RWPE2 (cell line): ENCODE measurements around the gene DSG3.

Experiments used
- ATAC-seq: fragments of 200-7000 bp; cut with Tn5 transposase; 3 replicates; pipeline ENCODE4 v1.9.1; 2021; ENCODE audit warnings: low read depth
- DNase-seq: peaks from one replicate; pipeline ENCODE4 v3.0.0-alpha.2; 2020; ENCODE audit warnings: low spot score
- H3K27ac ChIP-seq: fragments of 450-650 bp; 2 replicates; pipeline ENCODE4 v1.5.1; 2017; ENCODE audit warnings: mild to moderate bottlenecking; ENCODE audit not compliant: poor library complexity, severe bottlenecking
- H3K27me3 ChIP-seq: fragments of 250-450 bp; sonication (Bioruptor Pico); 2 replicates; pipeline ENCODE4 v1.5.1; 2021; ENCODE audit warnings: mild to moderate bottlenecking, moderate library complexity; ENCODE audit not compliant: insufficient read depth, poor library complexity, severe bottlenecking
- H3K36me3 ChIP-seq: fragments of 250-450 bp; sonication (Bioruptor Pico); 2 replicates; pipeline ENCODE4 v1.5.1; 2020; ENCODE audit warnings: low read depth, mild to moderate bottlenecking, moderate library complexity
- H3K4me1 ChIP-seq: fragments of 250-450 bp; sonication (Bioruptor Pico); 2 replicates; pipeline ENCODE4 v1.5.1; 2021; ENCODE audit warnings: mild to moderate bottlenecking, moderate library complexity; ENCODE audit not compliant: insufficient read depth, poor library complexity, severe bottlenecking
- H3K4me3 ChIP-seq: fragments of 250-450 bp; sonication (Bioruptor Pico); 2 replicates; pipeline ENCODE4 v1.5.1; 2021; ENCODE audit warnings: mild to moderate bottlenecking, moderate library complexity; ENCODE audit not compliant: severe bottlenecking
- H3K9me3 ChIP-seq: fragments of 250-450 bp; sonication (Bioruptor Pico); 2 replicates; pipeline ENCODE4 v1.5.1; 2021; ENCODE audit warnings: mild to moderate bottlenecking, moderate library complexity; ENCODE audit not compliant: severe bottlenecking
- TF ChIP-seq, protein P1 (sequence below): fragments of 450-650 bp; IDR thresholded peaks from one replicate; pipeline ENCODE4 v1.5.1; 2017; ENCODE audit warnings: mild to moderate bottlenecking, moderate library complexity; ENCODE audit not compliant: poor library complexity, severe bottlenecking

DSG3 gene

DNA sequence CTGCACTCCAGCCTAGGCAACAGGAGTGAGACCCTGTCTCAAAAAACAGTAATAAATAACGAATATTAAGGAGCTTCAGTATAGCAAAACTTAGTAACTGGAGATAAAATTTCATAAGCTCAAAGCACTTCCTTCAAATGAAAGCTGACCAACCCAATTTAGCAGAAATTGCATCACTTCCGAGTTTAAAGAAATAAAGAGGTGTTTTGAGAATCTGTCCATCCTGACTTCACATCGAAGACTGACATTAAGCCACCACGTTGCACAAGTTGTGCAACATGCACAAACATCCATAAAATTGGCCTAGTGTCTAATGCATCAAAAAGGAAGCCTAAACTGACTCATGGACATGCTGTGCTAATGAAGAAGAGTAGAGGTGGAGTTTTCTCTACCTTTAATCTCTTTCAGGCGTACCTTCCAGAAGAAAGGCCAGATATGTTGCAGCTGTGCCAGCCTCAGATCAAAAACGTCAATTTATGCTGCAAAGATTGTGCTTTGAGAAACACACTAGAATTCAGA is 7.7 kb upstream of the DSG3 start:
- Histone ChIP-seq H3K4me3 (no peak overlapping the region), H3K27me3 (no peaks in the 10 kb centered on the region), H3K27ac (no peak overlapping the region), H3K4me1 (no peaks in the 10 kb centered on the region), H3K9me3 (no peaks in the 10 kb centered on the region), H3K36me3 (no peaks in the 10 kb centered on the region)
- DNase-seq: no peak
- no peak for ATAC-seq
- TF ChIP-seq, protein P1, sequence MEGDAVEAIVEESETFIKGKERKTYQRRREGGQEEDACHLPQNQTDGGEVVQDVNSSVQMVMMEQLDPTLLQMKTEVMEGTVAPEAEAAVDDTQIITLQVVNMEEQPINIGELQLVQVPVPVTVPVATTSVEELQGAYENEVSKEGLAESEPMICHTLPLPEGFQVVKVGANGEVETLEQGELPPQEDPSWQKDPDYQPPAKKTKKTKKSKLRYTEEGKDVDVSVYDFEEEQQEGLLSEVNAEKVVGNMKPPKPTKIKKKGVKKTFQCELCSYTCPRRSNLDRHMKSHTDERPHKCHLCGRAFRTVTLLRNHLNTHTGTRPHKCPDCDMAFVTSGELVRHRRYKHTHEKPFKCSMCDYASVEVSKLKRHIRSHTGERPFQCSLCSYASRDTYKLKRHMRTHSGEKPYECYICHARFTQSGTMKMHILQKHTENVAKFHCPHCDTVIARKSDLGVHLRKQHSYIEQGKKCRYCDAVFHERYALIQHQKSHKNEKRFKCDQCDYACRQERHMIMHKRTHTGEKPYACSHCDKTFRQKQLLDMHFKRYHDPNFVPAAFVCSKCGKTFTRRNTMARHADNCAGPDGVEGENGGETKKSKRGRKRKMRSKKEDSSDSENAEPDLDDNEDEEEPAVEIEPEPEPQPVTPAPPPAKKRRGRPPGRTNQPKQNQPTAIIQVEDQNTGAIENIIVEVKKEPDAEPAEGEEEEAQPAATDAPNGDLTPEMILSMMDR: no peak

DNA sequence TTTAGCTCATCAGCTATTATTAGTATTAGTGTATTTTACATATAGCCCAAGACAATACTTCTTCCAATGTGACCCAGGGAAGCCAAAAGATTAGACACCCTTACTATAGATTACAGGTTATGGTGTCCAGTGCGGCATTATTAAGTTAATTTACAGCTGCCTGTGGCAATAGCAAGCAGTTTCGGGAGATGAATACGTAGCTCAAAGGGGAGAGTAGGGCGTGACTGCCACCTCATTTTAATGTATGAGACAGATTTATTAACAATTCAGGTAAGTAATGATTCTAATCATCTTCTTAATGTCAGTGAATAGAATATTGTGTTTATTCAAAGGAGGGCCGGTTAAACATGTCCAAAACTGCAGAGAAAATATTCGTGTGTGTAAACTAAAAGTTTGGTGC is 6.8 kb upstream of the DSG3 start:
- Histone ChIP-seq H3K9me3 (no peaks in the 10 kb centered on the region), H3K4me1 (no peaks in the 10 kb centered on the region), H3K4me3 (no peak overlapping the region), H3K27me3 (no peaks in the 10 kb centered on the region), H3K36me3 (no peaks in the 10 kb centered on the region), H3K27ac (no peak overlapping the region)
- no peak for ATAC-seq
- DNase-seq: no peak
- TF ChIP-seq, protein P1: no peak

DNA sequence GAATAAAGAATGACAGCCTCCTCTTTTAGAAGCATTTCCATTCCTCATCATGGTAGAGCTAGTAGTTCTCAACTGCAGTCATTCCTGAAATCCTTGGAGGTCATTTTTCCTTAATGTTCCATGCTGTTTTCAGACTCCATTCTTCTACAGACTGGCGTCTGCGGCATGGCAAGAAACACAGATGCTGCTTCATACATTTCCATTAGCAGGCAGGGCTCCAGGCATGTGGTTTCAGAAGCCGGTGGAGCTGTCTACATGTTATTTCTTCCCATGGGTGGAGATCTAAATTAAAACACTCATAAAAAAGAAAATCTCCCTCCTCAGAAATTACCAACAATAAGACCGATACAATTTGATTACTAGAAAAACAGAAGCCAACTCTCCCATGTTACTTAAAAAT is 6.0 kb upstream of the DSG3 start:
- ATAC-seq (no peak), DNase-seq (no peak)
- H3K36me3 ChIP-seq: no peaks in the 10 kb centered on the region
- H3K27me3 ChIP-seq: no peaks in the 10 kb centered on the region
- no peaks in the 10 kb centered on the region for H3K9me3 ChIP-seq
- no peak overlapping the region for H3K27ac ChIP-seq
- no peaks in the 10 kb centered on the region for H3K4me1 ChIP-seq
- TF ChIP-seq, protein P1: no peak
- H3K4me3 ChIP-seq: no peak overlapping the region

DNA sequence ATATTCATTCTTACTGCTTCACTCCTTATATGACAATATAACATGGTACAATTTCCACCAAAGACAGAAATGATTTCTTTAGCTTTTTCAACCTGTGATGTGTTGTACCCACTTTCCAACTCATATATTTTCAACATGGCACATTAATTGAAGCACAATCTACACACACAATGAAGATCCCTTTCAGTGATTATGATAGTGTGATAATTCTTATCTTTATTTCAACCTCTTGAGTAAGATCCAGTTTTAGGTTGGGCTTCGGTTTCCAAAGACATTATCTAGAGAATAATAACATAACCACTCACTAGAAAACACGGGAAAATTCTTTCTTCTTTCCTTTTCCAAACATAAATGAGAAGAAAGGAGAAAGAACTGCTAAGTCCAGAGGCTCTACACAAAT is 3.4 kb upstream of the DSG3 start:
- ATAC-seq: no peak
- H3K4me1 ChIP-seq: peaks cover 9% of the 10 kb centered on the region
- H3K9me3 ChIP-seq: no peaks in the 10 kb centered on the region
- DNase-seq: no peak
- no peak overlapping the region for H3K27ac ChIP-seq
- no peaks in the 10 kb centered on the region for H3K36me3 ChIP-seq
- no peak overlapping the region for H3K4me3 ChIP-seq
- H3K27me3 ChIP-seq: no peaks in the 10 kb centered on the region
- TF ChIP-seq, protein P1: no peak

DNA sequence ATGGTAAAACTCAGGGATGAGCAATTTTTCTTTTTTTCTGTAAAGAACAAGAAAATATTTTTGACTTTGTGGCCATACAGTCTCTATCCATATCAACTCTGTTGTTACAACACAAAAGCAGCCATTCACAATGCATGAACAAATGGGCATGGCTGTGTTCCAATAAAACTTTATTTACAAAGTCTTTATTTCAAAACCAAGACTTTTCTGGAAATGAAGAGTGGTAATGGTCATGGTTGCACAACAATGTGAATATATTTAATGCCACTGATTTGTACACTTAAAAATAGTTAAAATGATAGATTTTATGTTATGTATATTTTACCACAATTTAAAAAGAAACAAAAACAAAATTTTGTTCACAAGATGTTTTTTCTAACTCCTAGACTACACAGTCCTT is 1.6 kb upstream of the DSG3 start:
- Histone ChIP-seq H3K4me1 (peaks cover 27% of the 10 kb centered on the region), H3K27me3 (no peaks in the 10 kb centered on the region), H3K4me3 (no peak overlapping the region), H3K36me3 (peaks cover 6% of the 10 kb centered on the region; the same call in 1 of the 2 replicates), H3K9me3 (no peaks in the 10 kb centered on the region), H3K27ac (no peak overlapping the region)
- DNase-seq (no peak), ATAC-seq (no peak)
- TF ChIP-seq, protein P1: no peak
